Activated T-helper 1 cell treated with Interleukin-2 at 50 U/mL for 16 hours (primary cell): ENCODE results near the gene JCAD.

ENCODE experiments used
- DNase-seq: peaks from one replicate; pipeline ENCODE4 v3.0.0-alpha.2; 2020; ENCODE audit warnings: low read depth

The JCAD gene

GRCh38 chr10:30074090-30074489 is 14.7 kb upstream of the JCAD start:
- no peak for DNase-seq

- no peak for DNase-seq
Measured at GRCh38 chr10:30073767-30074060, 14.3 kb upstream of the JCAD start.

- no peak for DNase-seq
Measured at GRCh38 chr10:30073045-30073766, 13.8 kb upstream of the JCAD start.

GRCh38 chr10:30072068-30072467 is 12.7 kb upstream of the JCAD start:
- DNase-seq, result no peak

GRCh38 chr10:30070001-30070685 is 10.8 kb upstream of the JCAD start:
- DNase-seq, result no peak

GRCh38 chr10:30068492-30069223 is 9.3 kb upstream of the JCAD start:
- no peak for DNase-seq

- no peak for DNase-seq
Measured at GRCh38 chr10:30063099-30063498, 3.7 kb upstream of the JCAD start.

GRCh38 chr10:30062582-30062981 is 3.2 kb upstream of the JCAD start:
- DNase-seq, result no peak

GRCh38 chr10:30062090-30062489 is 2.7 kb upstream of the JCAD start:
- no peak for DNase-seq

GRCh38 chr10:30058570-30059132 is 735 bp downstream of the JCAD start:
- DNase-seq, result no peak

- DNase-seq, result no peak
Measured at GRCh38 chr10:30057894-30058556, 1.4 kb downstream of the JCAD start.

GRCh38 chr10:30057421-30057841 is 2.0 kb downstream of the JCAD start:
- DNase-seq, result no peak

GRCh38 chr10:30056767-30057355 is 2.5 kb downstream of the JCAD start:
- DNase-seq, result no peak

- no peak for DNase-seq
Measured at GRCh38 chr10:30056281-30056680, 3.1 kb downstream of the JCAD start.

- DNase-seq, result no peak
Measured at GRCh38 chr10:30055226-30055662, 4.1 kb downstream of the JCAD start.

GRCh38 chr10:30052062-30052461 is 7.3 kb downstream of the JCAD start:
- no peak for DNase-seq

- no peak for DNase-seq
Measured at GRCh38 chr10:30051220-30051619, 8.2 kb downstream of the JCAD start.

GRCh38 chr10:30050411-30050810 is 9.0 kb downstream of the JCAD start:
- no peak for DNase-seq

- DNase-seq, result no peak
Measured at GRCh38 chr10:30048768-30049517, 10.4 kb downstream of the JCAD start.

- DNase-seq, result no peak
Measured at GRCh38 chr10:30047924-30048531, 11.4 kb downstream of the JCAD start.

- DNase-seq, result no peak
Measured at GRCh38 chr10:30047430-30047829, 12.0 kb downstream of the JCAD start.
